OCI-LY7 (cell line): ENCODE data around the gene ERI3.

Source experiments
- CTCF ChIP-seq: fragments of 200-600 bp; sonication (generic); conservative IDR thresholded peaks from 2 replicates; pipeline ENCODE4 v1.5.1; 2014; ENCODE audit warnings: mild to moderate bottlenecking, antibody characterized with exemption, low read length, moderate library complexity, mixed read lengths
- EZH2phosphoT487 ChIP-seq: fragments of 200-600 bp; sonication (generic); IDR thresholded peaks from 2 replicates; pipeline ENCODE4 v1.6.1; 2018; ENCODE audit warnings: low read depth, borderline replicate concordance, mild to moderate bottlenecking, mixed run types, antibody characterized with exemption, low read length, moderate library complexity, mixed read lengths

GRCh38 chr1:44328671-44329416 is 26.2 kb downstream of the ERI3 start:
- TF ChIP-seq EZH2phosphoT487: no peak
- no peak for TF ChIP-seq CTCF
